Mucosa of stomach (tissue), 1 donor: Measurements from ENCODE around the gene CHAMP1.
A peak's percentile ranks its signal among the peaks of the same experiment; 100 is the strongest.
"Not testable (repeated sequence)": the region's sequence is repeated elsewhere in the genome, so short reads cannot be mapped to it uniquely, and the experiment has no call there.

ENCODE experiments used
- H3K27me3 ChIP-seq: one replicate; pipeline ENCODE4 v1.7.0; 2013; ENCODE audit warnings: mild to moderate bottlenecking, low read length; ENCODE audit not compliant: control insufficient read depth, insufficient read depth
- H3K36me3 ChIP-seq: one replicate; pipeline ENCODE4 v1.7.0; 2013; ENCODE audit warnings: low read length; ENCODE audit not compliant: control insufficient read depth, insufficient read depth
- H3K4me1 ChIP-seq: one replicate; pipeline ENCODE4 v1.7.0; 2013; ENCODE audit warnings: mild to moderate bottlenecking, low read length; ENCODE audit not compliant: control insufficient read depth, insufficient read depth
- H3K4me3 ChIP-seq: one replicate; pipeline ENCODE4 v1.7.0; 2013; ENCODE audit warnings: low read length
- H3K9ac ChIP-seq: one replicate; pipeline ENCODE4 v1.7.0; 2013; ENCODE audit warnings: mild to moderate bottlenecking, low read length, moderate library complexity
- H3K9me3 ChIP-seq: one replicate; pipeline ENCODE4 v1.7.0; 2013; ENCODE audit warnings: mild to moderate bottlenecking, low read length, moderate library complexity; ENCODE audit not compliant: control insufficient read depth
- donor health status: Pancreatic carcinoma.

The CHAMP1 gene

GRCh38 chr13:114321256-114321655 is 7.0 kb downstream of the CHAMP1 start:
- Histone ChIP-seq H3K9me3 (no peaks in the 10 kb centered on the region), H3K9ac (no peak overlapping the region), H3K4me3 (no peak overlapping the region), H3K27me3 (no peaks in the 10 kb centered on the region), H3K36me3 (peaks cover 7% of the 10 kb centered on the region), H3K4me1 (peaks cover 3% of the 10 kb centered on the region)

GRCh38 chr13:114323349-114323748 is 9.0 kb downstream of the CHAMP1 start:
- H3K9me3 ChIP-seq = no peaks in the 10 kb centered on the region
- H3K4me3 ChIP-seq = no peak overlapping the region
- H3K9ac ChIP-seq = no peak overlapping the region
- H3K4me1 ChIP-seq = peaks cover 3% of the 10 kb centered on the region
- peaks cover 7% of the 10 kb centered on the region for H3K36me3 ChIP-seq
- no peaks in the 10 kb centered on the region for H3K27me3 ChIP-seq

- H3K9me3 ChIP-seq = no peaks in the 10 kb centered on the region
- H3K27me3 ChIP-seq = no peaks in the 10 kb centered on the region
- H3K36me3 ChIP-seq = peaks cover 7% of the 10 kb centered on the region
- H3K4me1 ChIP-seq = peaks cover 3% of the 10 kb centered on the region
- H3K9ac ChIP-seq = no peak overlapping the region
- H3K4me3 ChIP-seq = no peak overlapping the region
Measured at GRCh38 chr13:114324334-114324733, 10.0 kb downstream of the CHAMP1 start.

DNA sequence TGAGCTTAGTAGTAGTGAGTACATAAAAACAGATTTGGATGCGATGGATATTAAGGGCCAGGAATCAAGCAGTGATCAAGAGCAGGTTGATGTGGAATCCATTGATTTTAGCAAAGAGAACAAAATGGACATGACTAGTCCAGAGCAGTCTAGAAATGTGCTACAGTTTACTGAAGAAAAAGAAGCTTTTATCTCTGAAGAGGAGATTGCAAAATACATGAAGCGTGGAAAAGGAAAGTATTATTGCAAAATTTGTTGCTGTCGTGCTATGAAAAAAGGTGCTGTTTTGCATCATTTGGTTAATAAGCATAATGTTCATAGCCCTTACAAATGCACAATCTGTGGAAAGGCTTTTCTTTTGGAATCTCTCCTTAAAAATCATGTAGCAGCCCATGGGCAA is 11.4 kb downstream of the CHAMP1 start:
- H3K9me3 ChIP-seq = no peaks in the 10 kb centered on the region
- H3K27me3 ChIP-seq = no peaks in the 10 kb centered on the region
- no peak overlapping the region for H3K4me3 ChIP-seq
- peaks cover 3% of the 10 kb centered on the region for H3K4me1 ChIP-seq
- peaks cover 7% of the 10 kb centered on the region for H3K36me3 ChIP-seq
- no peak overlapping the region for H3K9ac ChIP-seq

DNA sequence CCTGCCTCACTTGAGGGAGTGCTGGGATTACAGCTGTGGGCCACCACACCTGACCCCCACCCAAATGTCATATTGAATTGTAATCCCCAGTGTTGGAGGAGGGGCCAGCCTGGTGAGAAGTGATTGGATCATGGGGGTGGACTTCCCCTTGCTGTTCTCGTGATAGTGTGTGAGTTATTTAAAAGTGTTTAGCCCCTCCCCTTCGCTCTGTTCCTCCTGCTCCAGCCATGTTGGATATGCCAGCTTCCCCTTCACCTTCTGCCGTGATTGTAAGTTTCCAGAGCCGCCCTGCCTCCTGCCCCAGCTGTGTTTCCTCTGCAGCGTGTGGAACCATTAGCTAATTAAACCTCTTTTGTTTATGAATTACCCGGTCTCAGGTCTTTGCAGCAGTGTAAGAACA is 13.7 kb downstream of the CHAMP1 start:
- Histone ChIP-seq H3K36me3 (peaks cover 7% of the 10 kb centered on the region), H3K4me3 (no peak overlapping the region), H3K9ac (no peak overlapping the region), H3K4me1 (peaks cover 3% of the 10 kb centered on the region), H3K27me3 (no peaks in the 10 kb centered on the region), H3K9me3 (no peaks in the 10 kb centered on the region)

DNA sequence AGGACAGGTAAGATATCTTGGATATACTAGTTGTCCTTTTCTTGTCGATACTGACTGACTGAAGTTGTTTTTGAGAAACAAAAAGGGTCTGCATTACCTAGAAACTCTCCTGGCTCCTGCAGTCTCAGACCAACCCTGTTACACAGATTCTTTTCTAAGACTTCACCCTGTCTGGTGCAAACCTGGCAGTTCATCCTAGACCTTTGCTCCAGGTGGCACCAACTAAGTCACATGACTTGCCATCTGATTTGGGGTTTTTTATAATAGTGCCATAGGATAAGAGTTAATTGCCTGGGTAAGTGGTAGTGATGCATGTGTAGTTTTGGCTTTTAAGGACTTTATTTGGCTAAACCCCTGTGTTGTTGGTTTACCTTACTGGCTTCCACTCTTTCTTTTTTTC is 14.3 kb downstream of the CHAMP1 start:
- Histone ChIP-seq H3K36me3 (peaks cover 7% of the 10 kb centered on the region), H3K9me3 (no peaks in the 10 kb centered on the region), H3K27me3 (no peaks in the 10 kb centered on the region), H3K4me3 (no peak overlapping the region), H3K9ac (no peak overlapping the region), H3K4me1 (peaks cover 3% of the 10 kb centered on the region)

- Histone ChIP-seq H3K4me1 (peaks cover 10% of the 10 kb centered on the region), H3K4me3 (no peak overlapping the region), H3K9me3 (no peaks in the 10 kb centered on the region), H3K36me3 (no peaks in the 10 kb centered on the region), H3K27me3 (no peaks in the 10 kb centered on the region), H3K9ac (no peak overlapping the region)
Measured at GRCh38 chr13:114330086-114330485, 15.8 kb downstream of the CHAMP1 start.

GRCh38 chr13:114333881-114334280 is 19.6 kb downstream of the CHAMP1 start:
- not testable (repeated sequence) for H3K9ac ChIP-seq, H3K36me3 ChIP-seq, H3K4me3 ChIP-seq, H3K4me1 ChIP-seq, H3K9me3 ChIP-seq, H3K27me3 ChIP-seq

DNA sequence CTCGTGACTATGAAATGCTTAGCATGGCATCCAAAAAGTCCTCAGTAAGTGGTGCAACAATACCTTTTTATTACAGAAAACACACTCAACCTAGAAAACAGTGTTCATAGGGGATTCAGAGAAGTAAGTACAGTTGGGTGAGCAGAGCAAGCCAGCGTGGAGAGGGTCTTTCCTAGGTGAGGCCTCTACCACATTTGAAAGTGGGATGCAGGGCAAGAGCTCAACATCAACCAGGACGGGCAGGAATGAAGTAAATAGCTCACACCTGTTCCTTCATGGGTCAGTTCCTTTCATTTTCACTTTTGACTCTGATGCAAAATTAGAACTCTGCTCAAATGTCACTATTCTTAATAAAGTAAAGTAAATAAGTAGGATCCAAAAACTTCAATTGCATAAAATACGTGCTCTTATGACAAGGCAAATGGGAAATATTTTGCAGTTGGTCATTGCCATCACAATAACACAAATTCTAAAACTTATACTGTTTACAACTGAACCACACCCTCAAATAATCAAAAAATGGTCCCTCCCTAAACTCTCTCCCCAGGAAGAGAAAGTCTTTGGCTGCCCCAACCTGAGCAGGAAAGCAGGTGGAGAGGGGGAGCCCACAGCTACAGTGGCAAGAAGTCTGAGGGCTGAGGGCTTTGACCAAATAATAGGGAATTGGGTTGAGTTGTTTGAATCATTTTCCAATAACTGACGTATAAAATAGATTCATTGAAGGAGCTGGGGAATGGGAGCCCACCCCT is 20.2 kb downstream of the CHAMP1 start:
- H3K4me1 ChIP-seq = peaks cover 7% of the 10 kb centered on the region

DNA sequence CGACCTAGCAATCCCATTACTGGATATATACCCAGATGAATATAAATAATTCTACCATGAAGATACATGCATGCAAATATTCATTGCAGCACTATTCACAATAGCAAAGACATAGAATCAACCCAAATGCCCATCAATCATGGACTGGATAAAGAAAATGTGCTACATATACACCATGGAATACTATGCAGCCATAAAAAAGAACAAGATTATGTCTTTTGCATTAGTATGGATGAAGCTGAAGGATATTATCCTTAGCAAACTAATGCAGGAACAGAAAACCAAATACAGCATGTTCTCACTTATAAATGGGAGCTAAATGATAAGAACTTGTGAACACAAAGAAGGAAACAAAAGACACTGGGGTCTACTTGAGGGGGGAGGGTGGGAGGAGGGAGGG is 22.2 kb downstream of the CHAMP1 start:
- H3K27me3 ChIP-seq, H3K36me3 ChIP-seq, H3K9ac ChIP-seq, H3K9me3 ChIP-seq, H3K4me1 ChIP-seq, H3K4me3 ChIP-seq: not testable (repeated sequence)

More for the DNA sequence above, 20.2 kb downstream of the CHAMP1 start:
- Histone ChIP-seq H3K9ac (peak overlapping the region; percentile 25), H3K9me3 (no peaks in the 10 kb centered on the region), H3K4me3 (no peak overlapping the region), H3K36me3 (no peaks in the 10 kb centered on the region), H3K27me3 (no peaks in the 10 kb centered on the region)

GRCh38 chr13:114338959-114339358 is 24.7 kb downstream of the CHAMP1 start:
- H3K27me3 ChIP-seq = no peaks in the 10 kb centered on the region
- no peaks in the 10 kb centered on the region for H3K9me3 ChIP-seq
- no peaks in the 10 kb centered on the region for H3K36me3 ChIP-seq

GRCh38 chr13:114339857-114340534 is 25.7 kb downstream of the CHAMP1 start:
- no peaks in the 10 kb centered on the region for H3K36me3 ChIP-seq
- H3K27me3 ChIP-seq = no peaks in the 10 kb centered on the region
- H3K9ac ChIP-seq = no peak overlapping the region
- no peaks in the 10 kb centered on the region for H3K4me1 ChIP-seq
- no peaks in the 10 kb centered on the region for H3K9me3 ChIP-seq
- no peak overlapping the region for H3K4me3 ChIP-seq

More at GRCh38 chr13:114338959-114339358, 24.7 kb downstream of the CHAMP1 start:
- Histone ChIP-seq H3K4me1 (peaks cover 7% of the 10 kb centered on the region), H3K9ac (no peak overlapping the region), H3K4me3 (no peak overlapping the region)
